HG03378 (cell line): ENCODE measurements around the gene ZNF292.
"Not testable (repeated sequence)": the region's sequence is repeated elsewhere in the genome, so short reads cannot be mapped to it uniquely, and the experiment has no call there.

Source experiments
- ATAC-seq: cut with Tn5 transposase; IDR thresholded peaks from one replicate; pipeline ENCODE4 v1.9.1; 2021; ENCODE audit warnings: mild to moderate bottlenecking, moderate library complexity; ENCODE audit not compliant: unreplicated experiment

The ZNF292 gene

DNA sequence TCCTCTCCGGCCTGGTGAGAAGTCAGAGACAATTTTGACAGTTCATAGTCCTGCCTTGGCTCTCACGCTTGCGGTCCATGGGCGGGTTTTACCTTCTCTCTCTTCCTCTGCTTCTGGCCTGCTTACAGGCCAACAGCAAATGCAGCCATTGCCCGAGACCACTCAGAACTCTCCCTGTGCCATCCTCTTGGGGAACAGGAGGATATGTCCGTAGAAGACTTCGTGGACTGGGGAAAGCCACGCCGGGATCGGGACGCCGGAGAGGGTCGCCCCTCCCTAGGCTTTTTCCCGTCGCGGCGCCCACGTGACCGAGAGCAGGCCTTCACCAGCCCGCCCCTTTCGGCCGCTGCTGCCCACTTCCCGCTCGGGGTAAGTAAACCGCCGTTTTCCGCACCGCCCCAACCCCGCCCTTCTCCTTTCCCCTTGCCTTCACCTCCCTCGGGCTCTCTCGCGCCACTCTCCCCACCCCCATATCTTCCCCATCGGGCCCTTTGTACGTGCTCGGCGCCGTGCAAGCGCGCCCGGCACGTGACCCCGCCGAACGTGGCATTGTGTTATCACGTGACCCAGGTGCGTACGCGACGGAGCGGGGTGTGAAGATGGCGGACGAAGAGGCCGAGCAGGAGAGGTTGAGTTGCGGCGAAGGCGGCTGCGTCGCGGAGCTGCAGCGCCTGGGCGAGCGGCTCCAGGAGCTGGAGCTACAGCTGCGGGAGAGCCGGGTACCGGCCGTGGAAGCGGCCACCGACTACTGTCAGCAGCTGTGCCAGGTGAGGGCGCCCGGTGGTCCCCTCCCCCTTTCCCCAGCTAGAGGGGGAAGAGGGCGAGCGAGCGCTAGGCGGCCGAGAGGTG, at the start of gene ZNF292:
Gene ZNF292, plus strand, starts transcription at position 573 of the 849 bp plus-strand sequence. Its CDS starts 27 bp downstream, at position 600.
- peak; percentile 75 for ATAC-seq

DNA sequence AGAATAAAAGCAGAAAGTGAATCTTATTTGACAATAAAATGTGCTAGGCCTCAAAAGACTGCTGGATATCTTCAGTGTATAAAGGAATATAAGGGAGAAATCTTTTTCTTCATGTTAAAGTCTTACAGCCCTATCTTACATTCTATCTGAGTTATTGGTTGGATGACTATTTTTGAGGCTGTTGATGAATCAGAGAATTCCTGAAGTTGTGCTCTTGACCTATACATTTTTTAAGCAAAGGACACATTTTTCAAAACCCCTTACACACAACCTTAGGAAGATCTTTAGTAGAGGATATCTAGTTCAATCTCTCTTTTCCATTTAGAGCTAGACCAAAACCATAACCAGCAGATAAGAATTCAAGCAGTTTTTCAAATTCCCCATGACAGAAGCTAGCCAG, 49.5 kb upstream of the ZNF292 start:
- ATAC-seq = no peak

DNA sequence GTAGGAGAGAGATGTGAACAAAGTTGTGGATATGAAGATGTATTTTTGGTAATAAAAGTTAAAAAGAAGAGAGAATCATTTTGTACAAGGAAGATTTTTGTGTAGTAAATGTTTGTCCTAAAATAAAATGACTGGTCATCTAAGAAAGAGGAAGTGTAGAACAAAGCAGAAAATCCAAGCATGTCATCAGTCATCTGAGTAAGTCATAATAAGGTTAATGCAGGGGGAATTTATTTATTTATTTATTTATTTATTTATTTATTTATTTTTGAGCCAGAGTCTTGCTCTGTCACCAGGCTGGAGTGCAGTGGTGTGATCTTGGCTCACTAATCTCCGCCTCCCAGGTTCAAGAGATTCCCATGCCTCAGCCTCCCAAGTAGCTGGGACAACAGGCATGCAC, 44.7 kb upstream of the ZNF292 start:
- ATAC-seq = peak; percentile 76

DNA sequence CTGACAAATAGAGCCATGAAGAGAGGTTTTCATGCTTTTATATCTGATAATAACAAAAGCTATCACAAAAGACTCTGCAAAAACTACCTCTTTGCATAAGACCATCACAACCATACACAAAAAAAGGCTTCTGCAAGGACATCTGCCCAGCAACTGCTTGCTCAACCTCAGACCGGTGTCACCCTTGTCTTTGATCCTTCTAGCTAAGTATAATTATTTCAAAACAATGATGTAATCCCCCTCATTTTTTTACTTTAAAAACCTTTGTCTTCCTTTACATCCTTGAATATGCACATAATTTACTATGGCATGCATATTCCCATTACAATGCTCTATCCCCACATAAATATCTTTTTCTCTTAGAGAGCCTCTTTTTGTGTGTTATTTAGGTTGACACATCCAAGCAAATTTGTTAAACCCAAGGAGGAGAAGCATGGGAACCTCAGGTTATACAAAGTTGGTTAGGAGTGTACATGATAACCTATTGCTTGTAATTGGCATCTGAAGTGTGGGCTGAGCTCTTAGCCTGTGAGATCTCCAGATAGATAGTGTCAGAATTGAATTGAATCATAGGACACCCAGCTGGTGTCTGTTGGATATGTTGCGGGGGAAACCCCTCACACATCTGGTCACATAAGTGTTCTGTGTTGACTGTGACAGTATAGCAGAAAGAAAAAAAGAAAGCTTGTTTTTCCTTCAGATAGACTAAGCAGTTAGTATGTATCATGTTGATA, 39.8 kb upstream of the ZNF292 start:
- peak; percentile 98 for ATAC-seq

DNA sequence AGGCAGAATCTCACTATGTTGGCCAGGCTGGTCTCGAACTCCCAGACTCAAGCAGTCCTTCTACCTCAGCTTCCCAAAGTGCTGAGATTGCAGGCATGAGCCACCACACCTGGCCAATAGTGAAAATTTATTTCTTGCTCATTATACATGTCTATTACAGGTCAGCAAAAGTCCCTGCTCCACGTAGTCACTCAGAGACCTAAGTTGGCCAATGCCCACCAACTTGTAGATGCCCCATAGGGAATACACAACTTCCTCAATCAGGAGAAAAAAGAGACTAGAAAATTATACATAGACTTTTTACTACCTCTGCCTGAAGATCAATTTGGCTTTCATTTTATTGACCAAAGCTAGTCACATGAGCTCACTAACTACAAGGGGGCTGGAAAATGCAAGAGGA, 38.4 kb upstream of the ZNF292 start:
- no peak for ATAC-seq

DNA sequence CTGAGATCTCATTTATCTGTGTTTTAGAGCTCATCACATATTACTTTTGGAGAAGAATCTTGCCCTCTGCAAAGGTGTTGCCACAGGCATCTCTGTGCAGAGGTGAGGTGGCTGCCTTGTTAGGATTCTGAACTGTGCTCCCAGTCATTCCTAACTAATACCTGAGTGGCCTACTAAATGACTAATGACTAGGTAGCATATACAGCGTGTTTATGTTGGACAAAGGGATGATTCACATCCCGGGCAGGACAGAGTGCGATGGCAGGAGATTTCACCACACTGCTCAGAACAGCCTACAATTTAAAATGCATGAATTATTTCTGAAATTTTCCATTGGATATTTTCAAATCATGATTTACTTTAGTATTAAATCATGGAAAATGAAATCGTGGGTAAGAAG, 37.3 kb upstream of the ZNF292 start:
- no peak for ATAC-seq

DNA sequence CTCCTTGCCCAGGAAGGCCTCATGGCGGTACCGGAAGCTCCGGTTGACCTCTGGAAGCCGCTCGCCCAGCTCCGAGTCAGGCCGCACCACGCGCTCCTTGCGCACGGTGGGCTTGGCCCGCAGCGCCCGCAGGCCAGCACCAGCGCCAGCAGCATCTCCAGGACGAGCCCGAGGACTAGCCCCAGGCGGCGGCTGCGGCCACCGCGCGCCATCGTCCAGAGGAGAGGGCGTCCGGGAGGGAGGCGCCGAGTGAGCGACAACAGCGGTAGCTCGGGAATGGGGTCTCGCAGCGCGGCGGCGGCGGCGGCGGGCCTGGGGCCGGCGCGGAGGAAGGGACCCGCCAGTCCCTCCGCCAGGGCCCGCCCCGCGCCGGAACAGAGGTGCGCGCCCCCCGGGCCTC, 32.9 kb upstream of the ZNF292 start:
- ATAC-seq = no peak

DNA sequence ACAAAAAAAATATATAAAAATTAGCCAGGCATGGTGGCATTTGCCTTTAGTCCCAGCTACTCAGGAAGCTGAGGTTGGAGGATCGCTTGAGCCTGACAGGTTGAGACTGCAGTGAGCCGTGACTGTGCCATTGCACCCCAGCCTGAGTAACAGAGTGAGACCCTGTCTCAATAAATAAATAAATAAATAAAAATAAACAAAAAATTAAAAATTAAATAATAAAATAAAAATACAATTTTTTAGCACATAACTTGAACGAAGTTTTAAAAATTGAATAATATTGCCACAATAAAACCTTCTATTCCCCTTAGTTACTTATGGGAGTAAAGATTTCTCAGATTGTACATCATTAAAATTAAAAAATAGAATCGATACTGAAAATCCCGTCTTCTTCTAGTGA, 31.3 kb upstream of the ZNF292 start:
- ATAC-seq = no peak

DNA sequence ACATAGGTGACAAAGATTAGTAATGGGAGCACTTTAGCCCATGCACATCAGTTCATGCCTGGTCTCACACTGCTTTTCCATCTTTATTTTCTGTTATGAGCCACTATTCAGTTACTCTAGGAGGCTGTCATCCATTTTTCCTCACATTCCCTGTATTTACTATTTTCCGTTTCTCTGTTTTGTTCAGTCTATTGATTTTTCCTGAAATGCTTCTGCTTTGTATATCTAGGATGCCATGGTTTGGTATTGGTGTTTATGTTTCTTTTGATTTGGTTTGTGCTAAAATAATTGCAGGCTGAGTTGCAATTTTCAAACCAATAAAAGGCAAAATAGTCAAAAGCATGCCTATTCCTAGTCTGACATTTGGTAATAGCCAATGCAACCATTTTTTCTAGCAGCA, 28.9 kb upstream of the ZNF292 start:
- ATAC-seq = no peak

DNA sequence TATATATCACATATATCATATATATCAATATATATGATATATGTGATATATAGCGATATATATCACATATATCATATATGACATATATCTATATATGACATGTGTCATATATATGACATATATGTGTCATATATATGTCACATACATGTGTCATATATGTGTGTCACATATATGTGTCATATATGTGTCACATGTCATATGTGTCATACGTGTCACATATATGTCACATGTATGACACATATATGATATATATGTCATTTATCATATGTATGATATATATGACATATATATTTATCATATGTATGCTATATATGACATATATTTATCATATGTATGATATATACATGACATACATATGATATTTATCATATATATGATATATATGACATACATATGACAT, 27.6 kb upstream of the ZNF292 start:
- no peak for ATAC-seq

DNA sequence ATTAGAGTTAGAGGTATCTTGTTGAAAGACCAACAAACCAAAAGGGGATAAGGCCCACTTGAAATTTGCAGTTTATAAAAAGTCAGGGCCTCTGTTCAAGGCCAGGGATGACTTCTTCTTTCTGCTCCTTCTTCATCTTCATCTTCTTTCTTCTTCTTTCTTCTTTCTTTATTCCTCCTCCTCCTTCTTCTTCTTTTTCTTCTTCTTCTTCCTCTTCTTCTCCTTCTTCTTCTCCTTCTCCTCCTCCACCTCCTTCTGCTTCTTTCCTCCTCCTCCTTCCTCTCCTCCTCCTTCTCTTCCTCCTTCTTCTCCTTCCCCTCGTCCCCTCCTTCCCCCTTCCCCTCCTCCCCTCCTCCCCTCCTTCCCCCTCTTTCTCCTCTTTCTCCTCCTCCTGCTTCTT, 18.4 kb upstream of the ZNF292 start:
- ATAC-seq = no peak

DNA sequence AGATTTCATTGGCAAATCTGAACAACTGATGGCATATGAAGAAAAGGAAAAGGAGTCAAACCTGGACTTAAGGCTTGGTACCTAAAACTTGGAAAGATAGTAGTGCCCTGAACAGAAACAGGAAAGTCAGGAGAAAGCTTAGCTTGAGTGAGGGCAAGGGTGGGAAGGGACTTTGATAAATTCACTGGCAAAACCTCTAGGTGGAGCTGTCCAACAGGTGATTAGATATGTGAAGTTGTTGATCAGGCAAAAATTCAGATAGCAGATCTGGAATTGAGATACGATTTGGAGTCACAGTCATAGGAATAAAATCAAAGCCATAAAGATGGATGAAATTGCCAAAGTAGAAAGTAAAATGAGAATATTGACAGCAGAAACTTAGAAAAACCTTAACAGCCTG, 16.1 kb upstream of the ZNF292 start:
- peak; percentile 76 for ATAC-seq

DNA sequence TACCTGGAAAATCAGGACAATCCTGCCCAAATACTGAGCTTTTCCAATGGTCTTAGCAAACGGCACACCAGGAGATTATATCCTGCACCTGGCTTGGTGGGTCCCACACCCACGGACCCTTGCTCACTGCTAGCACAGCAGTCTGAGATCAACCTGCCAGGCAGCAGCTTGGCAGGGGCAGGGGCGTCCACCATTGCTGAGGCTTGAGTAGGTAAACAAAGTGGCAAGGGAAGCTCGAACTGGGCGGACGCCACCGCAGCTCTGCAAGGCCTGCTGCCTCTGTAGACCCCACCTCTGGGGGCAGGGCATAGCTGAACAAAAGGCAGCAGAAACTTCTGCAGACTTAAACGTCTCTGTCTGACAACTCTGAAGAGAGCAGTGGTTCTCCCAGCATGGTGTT, 15.4 kb upstream of the ZNF292 start:
- not testable (repeated sequence) for ATAC-seq

DNA sequence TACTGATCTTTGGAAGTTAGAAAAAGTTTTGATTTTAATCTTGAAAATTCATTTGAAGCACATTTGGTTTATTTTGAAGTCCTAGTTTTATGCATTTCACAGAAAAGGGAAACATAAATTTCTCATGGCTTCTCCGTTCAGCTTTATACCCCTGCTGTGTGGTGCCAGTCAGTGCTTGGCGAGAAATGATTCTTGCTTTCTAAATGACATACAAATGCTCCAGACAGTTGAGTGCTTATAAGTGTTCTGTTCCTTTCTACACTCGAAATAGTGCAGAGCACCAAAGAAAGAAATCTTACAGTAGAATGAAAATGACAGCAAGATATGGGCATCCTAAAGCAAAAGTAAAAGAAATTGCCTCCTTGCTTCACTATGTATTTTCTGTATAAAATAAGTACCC, 9.0 kb upstream of the ZNF292 start:
- peak; percentile 82 for ATAC-seq

DNA sequence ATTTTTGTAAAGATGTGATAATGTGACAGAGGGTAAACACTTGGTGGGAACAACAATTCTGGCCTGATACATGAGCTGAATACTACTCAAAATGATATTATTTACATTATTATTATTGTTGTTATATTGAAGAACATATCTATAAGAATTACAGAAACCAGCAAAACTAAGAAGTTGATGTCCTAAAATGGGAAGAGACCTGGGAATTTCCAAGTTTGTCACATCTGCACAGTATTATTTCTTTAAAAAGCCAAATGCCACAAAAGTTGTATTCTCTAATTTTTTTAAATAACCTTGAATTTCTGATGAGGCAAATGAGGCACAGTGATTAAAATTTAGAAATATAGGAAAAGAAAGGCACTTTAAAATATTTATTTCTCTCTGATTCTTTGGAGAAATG, 5.0 kb upstream of the ZNF292 start:
- ATAC-seq = no peak

DNA sequence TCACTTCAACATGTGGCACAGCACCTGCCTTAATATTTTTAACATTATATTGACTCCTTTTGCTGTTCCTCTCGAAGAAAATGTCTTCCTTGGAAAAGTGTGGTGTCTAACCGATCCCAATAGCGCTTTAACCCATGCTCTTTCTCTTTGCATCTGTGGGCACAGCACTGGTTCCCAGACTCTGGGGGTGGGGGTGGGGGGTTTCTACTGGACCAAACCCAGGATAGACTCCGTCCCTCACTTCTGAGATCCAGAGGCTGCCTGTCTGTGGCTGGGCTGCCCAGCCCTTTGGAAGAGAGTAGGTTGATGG, 3.9 kb upstream of the ZNF292 start:
- no peak for ATAC-seq

DNA sequence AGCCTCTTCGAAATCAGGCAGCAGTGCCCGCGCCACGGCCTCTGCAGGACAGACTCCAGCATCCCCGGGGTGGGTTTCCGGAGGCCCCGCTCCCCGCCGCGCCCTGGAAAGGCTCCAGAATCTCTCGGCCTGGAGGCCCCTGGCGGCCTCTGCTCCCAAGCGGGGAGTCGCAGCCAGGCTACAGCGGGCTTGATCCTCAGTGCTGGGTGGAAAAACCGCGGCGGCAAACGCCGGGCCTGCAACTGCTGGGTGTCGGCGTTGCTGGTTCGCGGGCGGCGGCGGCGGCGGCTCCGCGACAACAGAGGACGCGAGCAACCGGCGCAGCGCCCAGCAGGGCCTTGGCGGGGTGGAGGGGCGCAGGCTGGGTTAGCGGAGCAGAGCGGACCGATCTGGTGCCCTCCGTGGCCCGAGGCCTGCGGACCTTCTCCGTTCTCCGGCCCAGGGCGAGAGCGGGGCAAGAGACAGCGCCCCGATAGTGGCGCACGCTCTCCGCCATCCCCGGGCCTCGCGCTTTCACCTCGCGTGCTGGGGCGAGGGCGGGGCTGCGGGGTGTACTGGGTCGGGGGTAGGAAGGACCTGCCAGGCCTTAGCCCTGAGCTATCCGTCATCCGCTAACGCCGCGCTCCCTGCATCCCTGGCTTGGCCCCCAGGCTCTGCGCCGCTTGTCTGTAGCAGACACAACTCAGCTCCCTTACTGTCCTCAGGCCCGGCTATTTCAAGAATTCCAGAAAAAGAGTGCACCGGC, 3.4 kb upstream of the ZNF292 start:
- no peak for ATAC-seq

DNA sequence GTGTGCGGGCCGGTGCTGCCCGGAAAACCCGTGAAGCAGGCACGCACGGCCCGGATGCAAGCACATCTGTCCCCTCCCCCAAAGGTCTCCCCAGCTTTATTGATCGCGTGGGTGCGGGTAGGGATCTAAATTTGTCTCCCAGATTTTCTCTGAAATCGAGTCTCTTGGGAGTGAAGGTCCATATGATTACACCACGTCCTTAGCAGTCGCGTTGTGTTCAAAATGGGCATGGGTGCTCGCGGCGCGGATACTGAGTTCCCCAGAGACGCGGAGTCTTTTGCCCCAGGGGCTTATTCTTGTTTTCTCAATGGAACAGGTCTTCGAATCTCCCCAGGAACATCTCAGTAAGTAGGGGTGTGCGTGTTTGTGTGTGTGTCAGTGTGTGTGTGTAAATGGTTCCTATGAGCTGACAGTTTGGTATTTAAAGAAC, 2.8 kb upstream of the ZNF292 start:
- no peak for ATAC-seq

DNA sequence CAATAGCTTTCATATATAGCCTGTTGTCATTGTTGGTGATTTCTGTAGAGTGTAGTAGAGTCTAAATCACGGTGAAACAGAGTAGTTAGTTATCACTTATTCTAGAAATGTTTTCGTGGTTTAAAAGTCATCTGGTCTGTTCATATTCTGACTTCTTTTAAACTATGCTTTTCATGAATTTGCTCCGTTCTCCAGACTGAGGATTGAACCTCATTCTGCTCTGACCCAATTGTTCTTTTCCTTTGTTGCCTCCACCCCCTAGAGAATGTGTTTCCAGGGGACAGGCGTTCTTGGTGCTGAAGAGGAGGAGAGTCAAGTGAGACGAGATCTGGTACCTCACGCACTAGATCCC, 748 bp upstream of the ZNF292 start:
- peak; percentile 1 for ATAC-seq

DNA sequence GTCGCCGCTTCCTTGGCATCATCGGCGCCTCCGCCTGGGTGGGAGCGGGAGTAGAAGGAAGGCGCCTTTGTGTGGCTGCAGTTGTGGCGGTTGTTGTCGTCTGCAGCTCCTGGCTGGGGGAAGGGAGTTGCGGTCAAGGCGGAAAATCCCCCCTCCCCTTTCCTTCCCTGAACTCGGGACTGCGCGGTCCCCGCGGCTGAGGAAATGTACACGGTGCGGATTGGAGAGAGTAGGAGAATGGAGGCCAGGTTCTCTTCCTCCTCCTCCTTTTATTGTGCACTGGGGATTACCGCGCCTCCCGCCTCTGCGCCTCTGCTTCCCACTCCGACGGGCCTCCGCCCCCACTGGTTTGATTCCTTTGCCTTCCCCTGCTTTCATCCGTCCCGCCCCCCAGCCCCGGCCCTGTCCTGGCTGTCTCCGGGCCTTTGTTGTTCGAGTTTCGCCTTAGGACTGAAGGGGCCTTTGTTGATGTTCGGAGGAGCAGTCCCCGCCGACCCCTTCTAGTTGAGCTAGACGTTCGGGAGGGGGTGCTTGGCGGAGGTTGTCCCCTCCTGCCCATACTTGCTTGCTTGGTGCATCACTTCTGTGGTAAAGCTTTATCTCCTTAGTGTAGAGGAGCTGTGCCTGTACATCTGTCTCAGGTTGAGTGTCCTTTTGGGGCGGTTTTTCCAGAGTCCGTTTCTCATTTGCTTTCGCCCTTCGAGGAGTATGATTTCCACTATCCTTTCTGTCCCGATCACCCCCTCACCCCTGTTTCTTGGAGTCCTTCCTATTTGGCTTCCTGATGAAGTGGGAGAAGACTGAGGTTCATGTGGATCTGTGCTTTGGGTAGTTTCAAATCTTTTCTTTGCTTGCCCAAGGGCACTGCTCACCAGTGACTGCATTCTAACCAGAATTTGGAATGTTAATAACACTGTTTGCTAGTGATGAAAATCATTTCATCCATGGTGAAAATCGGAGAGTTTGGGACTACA, 764 bp downstream of the ZNF292 start:
- no peak for ATAC-seq

DNA sequence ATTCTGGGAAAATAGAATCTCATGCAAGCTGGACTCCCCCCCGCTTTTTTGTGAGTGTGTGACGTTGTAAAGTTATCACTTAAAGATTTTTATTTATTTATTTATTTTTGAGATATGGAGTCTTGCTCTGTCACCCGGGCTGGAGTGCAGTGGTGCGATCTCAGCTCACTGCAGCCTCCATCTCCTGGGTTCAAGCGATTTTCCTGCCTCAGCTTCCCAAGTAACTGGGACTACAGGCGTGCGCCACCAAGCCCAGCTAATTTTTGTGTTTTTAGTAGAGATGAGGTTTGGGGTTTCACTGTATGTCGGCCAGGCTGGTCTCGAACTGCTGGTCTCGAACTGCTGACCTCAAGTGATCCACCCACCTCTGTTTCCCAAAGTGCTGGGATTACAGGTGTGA, 2.2 kb downstream of the ZNF292 start:
- ATAC-seq = not testable (repeated sequence)
